Lower leg skin (tissue), 4 donors: Measurements from ENCODE around the gene WSCD1. TPM values are rescaled to one million over a fixed set of nuclear protein-coding genes. Genes with fewer than 3 reads are reported as not detected.

Experiments
- DNase-seq, 2 donors: peaks; one replicate each; pipeline ENCODE4 v3.0.0-alpha.2; 2019; ENCODE audit warnings: low spot score in 2 of 2
- H3K4me3 ChIP-seq: fragments of 200-600 bp; sonication (generic); 2 replicates; pipeline ENCODE4 v1.5.1; 2017; ENCODE audit warnings: mild to moderate bottlenecking, low read depth; ENCODE audit not compliant: poor library complexity, severe bottlenecking
- POLR2A ChIP-seq, 2 donors: fragments of 450-650 bp; IDR thresholded peaks; one replicate each; pipeline ENCODE4 v1.6.1; 2016 to 2017; ENCODE audit warnings: antibody characterized with exemption in 2 of 2, mild to moderate bottlenecking in 1 of 2, moderate library complexity in 1 of 2
- WGBS, 2 donors: methylation state at CpG; one replicate each; pipeline ENCODE4 v1.1.5; 2018; 5-methylcytosine and 5-hydroxymethylcytosine counted together
- intact Hi-C: fragments of 100-400 bp; cut with DNase I; formaldehyde crosslinking; loops from one replicate; pipeline ENCODE4 v1.15.0; 2023; ENCODE audit warnings: low total_unique reads
- total RNA-seq, 4 donors: library from RNA; depleted of rRNA; stranded (reverse); fragments of >200 nt; gene quantifications; one replicate each; pipeline ENCODE4 v1.1.0, GENCODE V29; 2016
- TF ChIP-seq, protein P1 (sequence below), 3 donors: fragments of 450-650 bp; IDR thresholded peaks; one replicate each; pipeline ENCODE4 v1.5.1; 2016; ENCODE audit warnings: antibody characterized with exemption in 3 of 3, mild to moderate bottlenecking in 3 of 3, moderate library complexity in 2 of 3

Gene WSCD1
- total RNA-seq, 4 donors from 2014 or later: 2.5 to 5.3 (median 2.9) TPM

- DNase-seq: no peak
- TF ChIP-seq, protein P1, sequence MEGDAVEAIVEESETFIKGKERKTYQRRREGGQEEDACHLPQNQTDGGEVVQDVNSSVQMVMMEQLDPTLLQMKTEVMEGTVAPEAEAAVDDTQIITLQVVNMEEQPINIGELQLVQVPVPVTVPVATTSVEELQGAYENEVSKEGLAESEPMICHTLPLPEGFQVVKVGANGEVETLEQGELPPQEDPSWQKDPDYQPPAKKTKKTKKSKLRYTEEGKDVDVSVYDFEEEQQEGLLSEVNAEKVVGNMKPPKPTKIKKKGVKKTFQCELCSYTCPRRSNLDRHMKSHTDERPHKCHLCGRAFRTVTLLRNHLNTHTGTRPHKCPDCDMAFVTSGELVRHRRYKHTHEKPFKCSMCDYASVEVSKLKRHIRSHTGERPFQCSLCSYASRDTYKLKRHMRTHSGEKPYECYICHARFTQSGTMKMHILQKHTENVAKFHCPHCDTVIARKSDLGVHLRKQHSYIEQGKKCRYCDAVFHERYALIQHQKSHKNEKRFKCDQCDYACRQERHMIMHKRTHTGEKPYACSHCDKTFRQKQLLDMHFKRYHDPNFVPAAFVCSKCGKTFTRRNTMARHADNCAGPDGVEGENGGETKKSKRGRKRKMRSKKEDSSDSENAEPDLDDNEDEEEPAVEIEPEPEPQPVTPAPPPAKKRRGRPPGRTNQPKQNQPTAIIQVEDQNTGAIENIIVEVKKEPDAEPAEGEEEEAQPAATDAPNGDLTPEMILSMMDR (IDR thresholded peaks at IDR 0.05): no peak
- no peak for TF ChIP-seq POLR2A (IDR thresholded peaks at IDR 0.05)
- intact Hi-C loops: no loop called here
- WGBS, 2 donors: 70 to 79% methylated on average over 7 of the region's 7 CpGs
- H3K4me3 ChIP-seq: no peak overlapping the region
These were observed 4.8 kb upstream of the WSCD1 start for GRCh38 chr17:6065351-6065750.

DNA sequence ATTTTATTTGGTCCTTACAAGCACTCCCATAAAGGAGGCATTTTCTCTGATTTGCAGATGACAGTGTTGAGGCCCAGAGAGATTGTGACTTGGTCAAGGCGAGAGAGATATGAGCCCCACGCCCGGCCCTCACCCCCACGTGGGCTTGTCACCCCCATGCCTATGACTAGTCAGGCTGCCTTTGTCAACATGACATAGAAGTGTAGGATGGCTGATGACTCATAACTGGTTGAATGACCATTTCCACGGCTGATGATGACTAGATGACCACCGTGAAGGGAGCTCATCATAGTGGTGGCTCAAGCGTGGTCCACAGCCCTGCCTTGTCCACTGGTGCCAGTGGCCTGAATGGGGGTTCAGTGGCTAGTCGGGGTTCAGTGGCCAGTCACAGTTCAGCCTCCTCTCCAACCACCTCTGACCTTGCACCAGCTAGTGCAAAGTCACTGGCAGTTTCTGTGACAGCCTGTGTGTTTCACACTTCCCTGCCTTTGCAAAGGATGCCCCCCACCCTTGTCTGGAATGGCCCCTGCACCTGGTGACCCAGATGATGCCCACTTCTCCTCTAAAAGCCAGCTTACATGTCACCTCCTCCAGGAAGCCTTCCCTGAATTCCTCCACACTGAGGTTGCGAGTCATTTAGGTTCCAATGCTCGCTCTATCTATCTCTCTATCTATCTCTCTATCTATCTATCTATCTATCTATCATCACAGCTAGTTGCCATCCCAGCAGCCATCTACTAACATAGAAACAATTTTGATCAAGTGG, 3.8 kb upstream of the WSCD1 start:
- TF ChIP-seq, protein P1 (IDR thresholded peaks at IDR 0.05): no peak
- TF ChIP-seq POLR2A (IDR thresholded peaks at IDR 0.05): no peak
- DNase-seq: no peak
- no peak overlapping the region for H3K4me3 ChIP-seq
- intact Hi-C loops: no loop called here
- 83 to 89% methylated on average over 10 of the region's 10 CpGs for WGBS, 2 donors

DNA sequence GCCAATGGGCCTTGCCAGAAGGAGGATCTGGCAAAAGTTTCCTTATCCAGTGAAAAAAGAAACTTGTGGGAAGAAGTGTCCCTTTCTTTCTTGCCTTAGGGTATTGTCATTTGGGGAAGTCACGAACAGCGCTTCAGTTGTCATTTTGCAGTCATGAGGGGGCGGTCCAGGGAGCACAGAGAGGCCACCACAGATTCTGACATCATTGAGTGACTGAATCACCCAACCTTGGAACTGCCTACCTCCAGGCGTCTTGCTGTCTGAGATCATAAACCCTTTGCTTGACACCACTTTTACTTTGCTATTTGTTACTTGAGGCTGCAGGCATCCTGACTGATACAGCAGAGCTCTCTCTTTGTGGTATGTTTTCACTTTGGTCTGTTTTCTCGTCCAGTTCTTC, 3.1 kb upstream of the WSCD1 start:
- DNase-seq: no peak
- TF ChIP-seq, protein P1 (IDR thresholded peaks at IDR 0.05): no peak
- TF ChIP-seq POLR2A (IDR thresholded peaks at IDR 0.05): no peak
- 54 to 60% methylated on average over 5 of the region's 5 CpGs for WGBS, 2 donors
- intact Hi-C loops: no loop called here
- no peak overlapping the region for H3K4me3 ChIP-seq

DNA sequence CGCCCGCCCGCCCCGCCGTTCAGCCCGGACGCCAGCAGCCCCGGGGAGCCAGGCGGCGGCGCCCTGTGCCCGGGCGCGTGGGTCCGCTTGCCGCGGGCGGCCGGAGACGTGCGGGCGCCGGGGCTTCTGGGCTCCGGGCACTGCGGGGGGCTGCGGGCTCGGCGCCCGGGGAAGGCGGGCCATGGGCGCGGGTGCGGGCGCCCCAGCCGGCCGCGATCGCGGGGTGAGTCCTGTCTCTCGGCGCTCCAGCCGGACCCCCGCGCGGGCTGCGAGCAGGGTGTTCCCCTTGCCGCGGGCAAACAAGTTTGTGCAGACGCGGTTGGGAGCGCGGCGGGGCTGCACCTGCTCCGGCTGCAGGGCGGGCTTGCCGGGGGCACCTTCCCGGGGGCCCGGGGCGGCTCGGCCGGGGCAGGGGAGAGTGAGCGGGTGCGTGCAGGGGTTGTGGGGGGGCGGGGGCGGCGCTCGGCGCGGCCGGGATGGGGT, 292 bp downstream of the WSCD1 start:
- intact Hi-C loops: no loop called here
- peak overlapping the region; percentile 21 for H3K4me3 ChIP-seq
- TF ChIP-seq, protein P1 (IDR thresholded peaks at IDR 0.05): no peak
- WGBS, 2 donors: 0% methylated on average over 1 of the region's 70 CpGs; no CpG with 5 or more reads in 1 of the 2 donors
- DNase-seq: no peak

- DNase-seq: no peak
- 2 to 4% methylated on average over 24 to 30 of the region's 39 CpGs for WGBS, 2 donors
- intact Hi-C loops: no loop called here
- TF ChIP-seq, protein P1 (IDR thresholded peaks at IDR 0.05): no peak
- TF ChIP-seq POLR2A (IDR thresholded peaks at IDR 0.05): no peak
- H3K4me3 ChIP-seq: peak overlapping the region; percentile 21
These were observed 833 bp downstream of the WSCD1 start for GRCh38 chr17:6070913-6071511.
